HFFc6 (cell line): ENCODE data around the gene TMEM178B. TPM values are rescaled to one million over a fixed set of nuclear protein-coding genes. Genes with fewer than 3 reads are reported as not detected.
A peak's percentile ranks its signal among the peaks of the same experiment; 100 is the strongest.
"Not testable (repeated sequence)": the region's sequence is repeated elsewhere in the genome, so short reads cannot be mapped to it uniquely, and the experiment has no call there.

ENCODE experiments used
- DNase-seq: peaks from one replicate; pipeline ENCODE4 v3.0.0-alpha.2; 2018
- H3K27ac Mint-ChIP-seq: 2 replicates; pipeline ENCODE4 v1.8.0; 2020; ENCODE audit warnings: mild to moderate bottlenecking, mixed read lengths
- H3K27me3 Mint-ChIP-seq: 2 replicates; pipeline ENCODE4 v1.8.0; 2021; ENCODE audit warnings: mild to moderate bottlenecking, moderate library complexity, mixed read lengths; ENCODE audit not compliant: insufficient read depth
- H3K36me3 Mint-ChIP-seq: 2 replicates; pipeline ENCODE4 v1.8.0; 2021; ENCODE audit warnings: low read depth, mixed read lengths
- H3K4me1 Mint-ChIP-seq: 2 replicates; pipeline ENCODE4 v1.8.0; 2020; ENCODE audit warnings: low read depth, mixed read lengths
- H3K4me3 Mint-ChIP-seq: 2 replicates; pipeline ENCODE4 v1.8.0; 2020; ENCODE audit warnings: mild to moderate bottlenecking, moderate library complexity, mixed read lengths
- H3K9me3 Mint-ChIP-seq: 2 replicates; pipeline ENCODE4 v1.8.0; 2020; ENCODE audit warnings: mild to moderate bottlenecking, mixed read lengths
- long read RNA-seq: library from polyadenylated mRNA; unstranded; transcript quantifications from one replicate; pipeline ENCODE4 v2.0.0, GENCODE V29; 2019
- total RNA-seq, 6 experiments: library from RNA; stranded (reverse); fragmentation: NEBNext Ultra II Directional; extraction: Animal tissue kit (Norgen Biotek cat#: 25700); gene quantifications; 2 replicates in 1 of 6; 3 replicates in 5 of 6; pipeline ENCODE4 v1.2.3, GENCODE V29; 2021
- TF ChIP-seq, protein P1 (sequence below): fragments of 200-600 bp; sonication (generic); IDR thresholded peaks from 2 replicates; pipeline ENCODE4 v1.5.0; 2021; ENCODE audit warnings: antibody characterized with exemption, mild to moderate bottlenecking

The TMEM178B gene
- 1 to 10 TPM; 2.8 to 8.4 (median 6.6) TPM for total RNA-seq
- long read RNA-seq, partial matches to known transcripts, result 0 of 3 reads
- long read RNA-seq, other reads (novel, unspliced or antisense), result 3 of 3 reads

DNA sequence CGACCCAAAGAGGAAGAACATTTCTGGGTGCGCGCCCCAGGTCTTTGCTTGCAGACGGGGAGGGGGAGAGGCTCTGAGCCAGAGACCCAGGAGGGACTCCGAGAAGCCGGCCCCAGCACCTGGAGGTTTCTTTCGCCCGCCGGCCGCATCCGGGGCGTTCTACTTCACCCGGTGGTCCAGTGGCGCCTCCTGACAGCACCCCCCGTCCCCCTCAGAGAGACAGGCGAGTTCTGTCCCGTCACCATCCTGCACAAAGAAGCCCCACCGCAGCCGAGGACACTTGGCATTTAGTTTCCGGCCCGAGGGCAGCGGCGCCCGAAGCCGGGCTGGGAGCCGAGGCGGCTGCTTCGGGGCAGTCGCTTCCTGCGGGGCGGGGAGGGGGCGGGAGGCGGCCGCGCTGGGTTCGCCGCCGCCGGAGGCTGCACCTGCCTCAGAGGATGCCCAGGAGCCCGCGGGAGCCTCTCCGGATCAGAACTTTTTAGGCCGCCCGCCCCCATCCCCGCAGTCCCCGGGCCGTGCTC lies at the start of gene TMEM178B:
Gene TMEM178B, plus strand, starts transcription at position 424 of the 521 bp plus-strand sequence.
- H3K36me3 Mint-ChIP-seq, result no peaks in the 10 kb centered on the region
- DNase-seq, result no peak
- H3K27ac Mint-ChIP-seq, result no peak within 1 kb of the TSS
- H3K4me3 Mint-ChIP-seq, result peak within 1 kb of the TSS; percentile 87
- H3K9me3 Mint-ChIP-seq, result no peaks in the 10 kb centered on the region
- H3K4me1 Mint-ChIP-seq, result peaks cover 23% of the 10 kb centered on the region
- TF ChIP-seq, protein P1, sequence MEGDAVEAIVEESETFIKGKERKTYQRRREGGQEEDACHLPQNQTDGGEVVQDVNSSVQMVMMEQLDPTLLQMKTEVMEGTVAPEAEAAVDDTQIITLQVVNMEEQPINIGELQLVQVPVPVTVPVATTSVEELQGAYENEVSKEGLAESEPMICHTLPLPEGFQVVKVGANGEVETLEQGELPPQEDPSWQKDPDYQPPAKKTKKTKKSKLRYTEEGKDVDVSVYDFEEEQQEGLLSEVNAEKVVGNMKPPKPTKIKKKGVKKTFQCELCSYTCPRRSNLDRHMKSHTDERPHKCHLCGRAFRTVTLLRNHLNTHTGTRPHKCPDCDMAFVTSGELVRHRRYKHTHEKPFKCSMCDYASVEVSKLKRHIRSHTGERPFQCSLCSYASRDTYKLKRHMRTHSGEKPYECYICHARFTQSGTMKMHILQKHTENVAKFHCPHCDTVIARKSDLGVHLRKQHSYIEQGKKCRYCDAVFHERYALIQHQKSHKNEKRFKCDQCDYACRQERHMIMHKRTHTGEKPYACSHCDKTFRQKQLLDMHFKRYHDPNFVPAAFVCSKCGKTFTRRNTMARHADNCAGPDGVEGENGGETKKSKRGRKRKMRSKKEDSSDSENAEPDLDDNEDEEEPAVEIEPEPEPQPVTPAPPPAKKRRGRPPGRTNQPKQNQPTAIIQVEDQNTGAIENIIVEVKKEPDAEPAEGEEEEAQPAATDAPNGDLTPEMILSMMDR, result no peak
- H3K27me3 Mint-ChIP-seq, result peaks cover 9% of the 10 kb centered on the region; the same call in 1 of the 2 replicates

DNA sequence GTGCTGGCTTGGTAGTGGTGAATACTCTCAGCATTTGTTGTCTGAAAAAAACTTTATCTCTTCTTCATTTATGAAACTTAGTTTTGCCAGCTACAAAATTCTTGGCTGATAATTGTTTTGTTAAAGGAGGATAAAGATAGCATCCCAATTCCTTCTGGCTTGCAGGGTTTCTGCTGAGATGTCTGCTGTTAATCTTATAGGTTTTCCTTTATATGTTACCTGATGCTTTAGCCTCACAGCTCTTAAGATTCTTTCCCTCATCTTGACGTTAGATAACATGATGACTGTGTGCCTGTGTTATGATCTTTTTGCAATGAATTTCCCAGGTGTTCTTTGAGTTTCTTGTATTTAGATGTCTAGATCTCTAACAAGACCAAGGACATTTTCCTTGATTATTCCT lies 49.2 kb upstream of the TMEM178B start:
- no peaks in the 10 kb centered on the region for H3K4me1 Mint-ChIP-seq
- H3K27ac Mint-ChIP-seq, result no peak overlapping the region
- no peak for DNase-seq
- peaks cover 20% of the 10 kb centered on the region for H3K36me3 Mint-ChIP-seq
- H3K9me3 Mint-ChIP-seq, result peaks cover 25% of the 10 kb centered on the region
- H3K4me3 Mint-ChIP-seq, result no peak overlapping the region
- H3K27me3 Mint-ChIP-seq, result peaks cover 9% of the 10 kb centered on the region
- TF ChIP-seq, protein P1, result no peak

DNA sequence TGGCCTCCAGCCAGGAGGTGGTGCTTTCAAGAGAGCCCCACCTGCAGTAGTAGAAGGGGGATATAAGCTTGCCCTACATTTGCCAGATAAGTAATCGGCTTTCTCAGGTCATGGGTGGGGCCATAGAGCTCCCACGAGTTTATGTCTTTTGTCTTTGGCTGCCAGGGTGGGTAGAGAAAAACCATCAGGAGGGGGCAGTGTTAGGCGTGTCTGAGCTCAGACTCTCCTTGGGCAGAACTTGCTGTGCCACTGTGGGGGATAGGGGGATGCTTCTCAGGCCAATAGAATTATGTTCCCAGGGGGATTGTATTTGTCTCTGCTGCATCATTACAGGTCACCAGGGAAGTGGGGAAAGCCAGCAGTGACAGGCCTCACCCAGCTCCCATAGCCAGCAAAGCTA lies 46.8 kb upstream of the TMEM178B start:
- TF ChIP-seq, protein P1, result peak; percentile 36; the same call in 1 of the 2 replicates
- H3K27ac Mint-ChIP-seq, result no peak overlapping the region
- DNase-seq, result no peak
- H3K4me1 Mint-ChIP-seq, result no peaks in the 10 kb centered on the region
- peaks cover 6% of the 10 kb centered on the region for H3K27me3 Mint-ChIP-seq
- peaks cover 20% of the 10 kb centered on the region for H3K36me3 Mint-ChIP-seq
- H3K4me3 Mint-ChIP-seq, result no peak overlapping the region
- peaks cover 25% of the 10 kb centered on the region for H3K9me3 Mint-ChIP-seq

DNA sequence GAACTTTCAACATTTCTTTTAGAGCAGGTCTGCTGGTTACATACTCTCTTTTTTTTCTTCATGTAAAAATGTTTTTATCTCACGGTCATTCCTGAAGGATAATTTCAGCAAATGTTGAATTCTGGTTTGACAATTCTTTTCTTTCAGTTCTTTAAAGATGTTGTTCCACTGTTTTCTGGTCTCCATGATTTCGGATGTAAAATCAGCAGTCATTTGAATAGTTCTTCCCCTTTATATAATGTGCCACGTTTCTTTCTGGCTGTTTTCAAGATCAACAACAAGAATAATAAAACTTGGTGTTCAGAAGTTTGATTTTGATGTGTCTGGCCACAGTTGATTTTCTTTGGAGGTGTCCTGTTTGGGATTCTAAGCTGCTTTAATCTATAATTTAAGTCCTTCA lies 45.1 kb upstream of the TMEM178B start:
- Mint-ChIP-seq H3K27me3 (peaks cover 6% of the 10 kb centered on the region), H3K36me3 (peaks cover 20% of the 10 kb centered on the region), H3K4me3 (no peak overlapping the region), H3K9me3 (peaks cover 25% of the 10 kb centered on the region), H3K27ac (no peak overlapping the region), H3K4me1 (no peaks in the 10 kb centered on the region)
- no peak for DNase-seq
- TF ChIP-seq, protein P1, result no peak

DNA sequence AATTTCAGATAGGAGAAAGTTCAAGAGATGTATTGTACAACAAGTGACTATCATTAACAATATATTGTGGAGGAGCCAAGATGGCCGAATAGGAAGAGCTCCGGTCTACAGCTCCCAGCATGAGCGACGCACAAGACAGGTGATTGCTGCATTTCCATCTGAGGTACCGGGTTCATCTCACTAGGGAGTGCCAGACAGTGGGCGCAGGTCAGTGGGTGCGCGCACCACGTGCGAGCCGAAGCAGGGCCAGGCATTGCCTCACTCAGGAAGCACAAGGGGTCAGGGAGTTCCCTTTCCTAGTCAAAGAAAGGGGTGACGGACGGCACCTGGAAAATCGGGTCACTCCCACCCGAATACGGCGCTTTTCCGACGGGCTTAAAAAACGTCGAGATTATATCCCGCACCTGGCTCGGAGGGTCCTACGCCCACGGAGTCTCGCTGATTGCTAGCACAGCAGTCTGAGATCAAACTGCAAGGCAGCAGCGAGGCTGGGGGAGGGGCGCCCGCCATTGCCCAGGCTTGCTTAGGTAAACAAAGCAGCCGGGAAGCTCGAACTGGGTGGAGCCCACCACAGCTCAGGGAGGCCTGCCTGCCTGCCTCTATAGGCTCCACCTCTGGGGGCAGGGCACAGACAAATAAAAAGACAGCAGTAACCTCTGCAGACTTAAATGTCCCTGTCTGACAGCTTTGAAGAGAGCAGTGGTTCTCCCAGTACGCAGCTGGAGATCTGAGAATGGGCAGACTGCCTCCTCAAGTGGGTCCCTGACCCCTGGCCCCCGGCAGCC lies 41.1 kb upstream of the TMEM178B start:
- H3K27me3 Mint-ChIP-seq, H3K4me1 Mint-ChIP-seq, H3K4me3 Mint-ChIP-seq, H3K27ac Mint-ChIP-seq, H3K9me3 Mint-ChIP-seq, H3K36me3 Mint-ChIP-seq, DNase-seq: not testable (repeated sequence)

DNA sequence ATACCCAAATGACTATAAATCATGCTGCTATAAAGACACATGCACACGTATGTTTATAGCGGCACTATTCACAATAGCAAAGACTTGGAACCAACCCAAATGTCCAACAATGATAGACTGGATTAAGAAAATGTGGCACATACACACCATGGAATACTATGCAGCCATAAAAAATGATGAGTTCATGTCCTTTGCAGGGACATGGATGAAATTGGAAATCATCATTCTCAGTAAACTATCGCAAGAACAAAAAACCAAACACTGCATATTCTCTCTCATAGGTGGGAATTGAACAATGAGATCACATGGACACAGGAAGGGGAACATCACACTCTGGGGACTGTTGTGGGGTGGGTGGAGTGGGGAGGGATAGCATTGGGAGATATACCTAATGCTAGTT lies 35.8 kb upstream of the TMEM178B start:
- not testable (repeated sequence) for DNase-seq, H3K36me3 Mint-ChIP-seq, H3K27me3 Mint-ChIP-seq, H3K9me3 Mint-ChIP-seq, H3K27ac Mint-ChIP-seq, H3K4me3 Mint-ChIP-seq
- H3K4me1 Mint-ChIP-seq, result peaks cover 29% of the 10 kb centered on the region
